Stimulated activated CD8-positive, alpha-beta memory T cell treated with anti-CD3 and anti-CD28 coated beads, Interleukin-4, amount 100 ng/mL, for 24 hours (primary cell): Measurements from ENCODE around the gene CSMD2.

ENCODE experiments used
- DNase-seq: peaks from one replicate; pipeline ENCODE4 v3.0.0-alpha.2; 2020; ENCODE audit warnings: low read depth

Gene CSMD2

DNA sequence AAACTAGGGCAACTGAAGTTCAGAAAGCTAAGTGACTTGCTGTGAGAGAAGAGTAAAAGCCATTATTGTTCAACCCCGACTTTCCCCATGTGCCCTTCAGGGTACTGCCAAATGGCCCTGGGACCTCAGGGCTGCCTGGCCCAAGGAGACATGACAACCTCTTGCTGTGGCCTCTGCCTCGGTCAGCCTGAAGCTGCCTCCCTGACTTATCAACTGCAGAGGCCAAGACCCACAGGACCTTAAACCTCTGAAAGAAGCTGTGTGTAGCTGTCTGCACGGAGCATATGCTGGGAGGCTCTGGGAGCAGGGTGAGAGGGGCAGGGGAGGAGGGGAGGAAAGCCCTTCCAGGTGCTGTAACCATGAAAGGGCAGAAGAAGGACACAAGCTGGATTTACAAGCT is 265.3 kb downstream of the CSMD2 start:
- DNase-seq: no peak

GRCh38 chr1:33898881-33899280 is 266.1 kb downstream of the CSMD2 start:
- no peak for DNase-seq

GRCh38 chr1:33898406-33898805 is 266.6 kb downstream of the CSMD2 start:
- no peak for DNase-seq

- no peak for DNase-seq
These were observed 267.8 kb downstream of the CSMD2 start for GRCh38 chr1:33897092-33897725.

DNA sequence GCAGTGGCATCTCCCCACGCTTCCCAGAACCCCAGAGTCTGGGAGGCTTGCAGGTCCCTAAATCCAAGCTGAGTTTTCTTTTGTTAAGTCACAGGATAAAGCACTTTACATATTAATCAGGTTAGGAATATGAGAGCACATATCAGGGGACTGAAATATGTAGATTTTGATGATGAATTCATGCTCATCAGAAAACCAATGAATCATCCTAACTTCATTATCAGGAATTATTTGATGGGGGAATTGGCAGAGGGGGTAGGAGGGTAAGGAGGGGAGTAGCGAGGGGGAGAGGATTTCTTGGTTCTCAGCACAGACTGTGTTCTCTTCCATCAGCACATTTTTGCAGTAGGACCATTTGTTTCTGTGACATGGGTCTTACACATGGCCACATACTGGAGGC is 269.1 kb downstream of the CSMD2 start:
- DNase-seq: no peak

GRCh38 chr1:33895396-33895795 is 269.6 kb downstream of the CSMD2 start:
- no peak for DNase-seq

DNA sequence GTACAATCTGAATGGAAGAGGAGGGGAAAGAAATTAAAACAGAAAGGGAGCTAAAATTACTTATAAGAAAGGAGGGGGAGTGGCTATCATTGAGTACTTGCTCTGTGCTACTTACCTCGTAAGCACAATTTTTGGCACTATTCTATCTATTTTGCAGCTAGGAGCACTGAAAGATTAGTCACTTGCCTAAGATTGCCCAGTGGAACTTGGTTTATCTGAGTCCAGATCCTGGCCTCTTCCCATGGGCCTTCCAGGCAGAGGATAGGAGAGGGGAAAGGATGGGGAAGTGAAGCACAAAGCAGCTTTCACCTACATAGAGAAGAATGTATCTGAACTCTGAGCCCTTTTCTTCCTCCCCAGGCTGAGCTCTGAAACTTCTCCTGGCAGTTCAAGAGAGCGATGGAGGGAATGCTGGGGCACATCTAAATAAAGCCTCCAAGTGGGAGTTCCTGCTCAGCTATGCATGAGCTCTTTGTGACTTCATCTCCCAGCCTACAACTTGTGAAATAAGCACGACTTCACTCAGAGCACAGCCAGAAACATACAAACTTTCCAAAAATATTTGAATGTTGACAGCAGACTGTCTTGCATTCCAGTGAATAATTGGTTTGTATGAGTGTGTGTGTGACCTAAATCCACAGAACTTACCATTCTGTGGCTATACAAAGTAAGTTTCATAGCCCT is 271.7 kb downstream of the CSMD2 start:
- DNase-seq: no peak

GRCh38 chr1:33886496-33886895 is 278.5 kb downstream of the CSMD2 start:
- DNase-seq: no peak

GRCh38 chr1:33880305-33880704 is 284.7 kb downstream of the CSMD2 start:
- DNase-seq: no peak

GRCh38 chr1:33878392-33878791 is 286.6 kb downstream of the CSMD2 start:
- DNase-seq: no peak

GRCh38 chr1:33876970-33877650 is 287.9 kb downstream of the CSMD2 start:
- DNase-seq: no peak

DNA sequence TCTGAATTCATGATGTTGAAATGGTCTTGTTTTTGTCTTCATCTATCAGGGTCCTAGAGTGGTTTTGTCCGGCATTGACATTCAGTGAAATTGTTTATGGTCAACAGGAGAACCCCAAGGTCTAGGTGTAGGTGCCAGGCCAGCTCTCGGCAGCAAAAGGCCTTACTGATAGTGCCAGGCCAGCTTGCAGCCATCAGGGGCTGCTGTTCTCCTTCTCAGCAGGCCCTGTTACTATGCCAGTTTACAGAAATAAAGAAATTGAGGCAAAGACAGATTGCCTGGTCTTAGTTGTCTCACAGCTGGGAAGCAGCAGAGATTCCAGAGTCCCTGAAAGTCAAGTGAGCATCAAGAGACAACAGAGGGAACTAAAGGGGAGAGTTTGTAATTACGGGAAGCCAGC is 289.2 kb downstream of the CSMD2 start:
- DNase-seq: no peak

DNA sequence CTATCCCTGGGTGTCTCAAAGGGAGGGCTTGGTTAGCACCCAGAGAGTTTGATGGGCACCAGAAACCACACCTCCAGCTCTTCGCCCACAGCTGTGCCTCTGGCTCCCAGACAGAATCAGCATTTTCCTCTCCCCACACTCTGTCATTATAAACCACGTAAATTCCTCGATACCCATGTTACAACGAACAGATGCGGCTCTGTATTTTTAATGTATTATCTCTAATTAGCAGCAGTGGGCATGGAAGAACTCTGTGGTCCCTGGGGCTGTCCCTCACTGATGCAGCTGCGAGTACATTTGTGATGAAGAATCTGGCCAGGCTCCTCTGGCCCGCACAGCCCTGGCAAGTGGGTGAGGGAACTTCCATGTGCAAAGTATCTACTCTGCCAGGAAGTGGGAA is 290.4 kb downstream of the CSMD2 start:
- no peak for DNase-seq

GRCh38 chr1:33872683-33873082 is 292.3 kb downstream of the CSMD2 start:
- DNase-seq: no peak

GRCh38 chr1:33872275-33872674 is 292.8 kb downstream of the CSMD2 start:
- DNase-seq: no peak

- DNase-seq: no peak
These were observed 297.3 kb downstream of the CSMD2 start for GRCh38 chr1:33867684-33868083.

DNA sequence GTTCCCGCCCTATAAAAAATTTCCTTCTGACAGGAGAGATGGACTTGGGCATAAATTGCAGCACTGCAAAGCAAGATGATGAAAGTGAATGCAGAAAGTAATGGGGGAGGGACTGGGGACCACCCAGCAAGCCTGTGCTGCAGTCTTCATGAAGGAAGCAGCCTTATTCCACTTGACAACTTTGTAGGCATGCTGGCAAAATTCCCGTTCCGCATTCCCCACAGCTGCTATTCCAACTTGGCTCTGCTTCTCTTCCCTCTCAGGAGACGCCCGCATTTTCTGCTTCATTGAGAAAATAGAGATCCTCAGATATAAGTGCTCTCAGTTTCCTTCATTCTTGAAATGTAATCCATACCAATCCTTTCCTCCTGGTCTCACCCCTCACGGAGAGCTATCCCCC is 298.7 kb downstream of the CSMD2 start:
- DNase-seq: no peak

DNA sequence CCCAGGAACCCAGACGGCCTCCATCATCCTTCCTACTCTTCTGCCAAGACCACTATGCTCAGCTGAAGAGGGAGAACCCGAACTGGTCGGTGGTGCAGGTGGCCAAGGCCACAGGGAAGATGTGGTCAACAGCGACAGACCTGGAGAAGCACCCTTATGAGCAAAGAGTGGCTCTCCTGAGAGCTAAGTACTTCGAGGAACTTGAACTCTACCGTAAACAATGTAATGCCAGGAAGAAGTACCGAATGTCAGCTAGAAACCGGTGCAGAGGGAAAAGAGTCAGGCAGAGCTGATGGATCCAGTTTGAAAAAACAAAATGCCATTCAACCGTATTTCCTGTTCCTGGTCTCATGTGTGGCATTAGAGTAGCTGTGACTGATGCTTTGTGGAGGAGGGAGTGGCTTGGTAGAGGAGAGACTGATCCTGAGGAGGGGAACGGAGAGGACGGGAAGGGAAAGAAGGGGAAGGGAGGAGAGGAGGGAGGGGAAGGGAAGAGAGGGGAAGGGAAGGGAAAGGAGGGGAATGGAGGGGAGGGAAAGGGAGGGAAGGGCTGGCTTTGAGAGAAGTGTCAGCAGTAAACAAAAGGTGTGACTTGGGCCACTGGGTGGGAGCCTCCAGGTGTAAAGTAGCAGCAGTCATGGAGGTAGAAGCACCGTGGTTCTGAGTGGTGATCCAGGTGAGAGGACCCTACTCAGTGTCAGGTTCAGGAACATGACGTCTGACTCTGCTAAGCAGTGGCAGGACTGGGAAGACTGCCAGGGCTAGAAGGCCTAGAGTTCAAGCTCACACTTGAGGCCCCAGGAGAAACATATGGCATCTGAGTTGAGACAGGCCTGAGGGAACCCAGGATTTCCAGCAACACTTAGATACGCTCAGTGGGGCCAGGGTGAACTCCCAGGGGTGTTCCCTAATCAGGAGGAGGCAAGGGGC is 300.3 kb downstream of the CSMD2 start:
- no peak for DNase-seq

DNA sequence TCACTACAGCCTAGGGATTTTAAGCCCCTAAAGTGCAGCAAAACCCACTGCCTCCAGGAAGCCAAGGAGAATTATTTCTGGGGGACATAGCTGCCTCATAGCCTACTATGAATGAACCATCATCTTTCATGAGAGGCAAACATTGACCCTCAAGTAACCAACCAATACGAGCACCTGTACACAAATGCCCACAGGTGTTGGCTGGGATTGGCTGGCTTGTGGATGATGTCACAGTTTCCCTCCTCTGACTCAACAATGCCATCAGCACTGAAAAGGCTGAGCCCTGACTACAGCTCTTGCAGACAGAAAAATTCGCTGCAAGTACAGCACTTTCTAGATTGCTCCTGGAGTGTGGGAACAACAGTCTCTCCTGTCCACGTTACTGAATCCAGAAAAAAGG is 301.3 kb downstream of the CSMD2 start, which contains the start of gene HMGB4:
Gene HMGB4 (plus strand): TSS at position 301 of the 400 bp plus-strand sequence. CDS start 113 bp downstream, outside the sequence.
- DNase-seq: no peak

GRCh38 chr1:33860671-33861070 is 304.4 kb downstream of the CSMD2 start:
- no peak for DNase-seq

- DNase-seq: no peak
These were observed 310.9 kb downstream of the CSMD2 start for GRCh38 chr1:33854091-33854490.

- no peak for DNase-seq
These were observed 311.6 kb downstream of the CSMD2 start for GRCh38 chr1:33853431-33853830.
